ENCODE measurements around the gene MRPL52.
A peak's percentile ranks its signal among the peaks of the same experiment; 100 is the strongest.

DNA sequence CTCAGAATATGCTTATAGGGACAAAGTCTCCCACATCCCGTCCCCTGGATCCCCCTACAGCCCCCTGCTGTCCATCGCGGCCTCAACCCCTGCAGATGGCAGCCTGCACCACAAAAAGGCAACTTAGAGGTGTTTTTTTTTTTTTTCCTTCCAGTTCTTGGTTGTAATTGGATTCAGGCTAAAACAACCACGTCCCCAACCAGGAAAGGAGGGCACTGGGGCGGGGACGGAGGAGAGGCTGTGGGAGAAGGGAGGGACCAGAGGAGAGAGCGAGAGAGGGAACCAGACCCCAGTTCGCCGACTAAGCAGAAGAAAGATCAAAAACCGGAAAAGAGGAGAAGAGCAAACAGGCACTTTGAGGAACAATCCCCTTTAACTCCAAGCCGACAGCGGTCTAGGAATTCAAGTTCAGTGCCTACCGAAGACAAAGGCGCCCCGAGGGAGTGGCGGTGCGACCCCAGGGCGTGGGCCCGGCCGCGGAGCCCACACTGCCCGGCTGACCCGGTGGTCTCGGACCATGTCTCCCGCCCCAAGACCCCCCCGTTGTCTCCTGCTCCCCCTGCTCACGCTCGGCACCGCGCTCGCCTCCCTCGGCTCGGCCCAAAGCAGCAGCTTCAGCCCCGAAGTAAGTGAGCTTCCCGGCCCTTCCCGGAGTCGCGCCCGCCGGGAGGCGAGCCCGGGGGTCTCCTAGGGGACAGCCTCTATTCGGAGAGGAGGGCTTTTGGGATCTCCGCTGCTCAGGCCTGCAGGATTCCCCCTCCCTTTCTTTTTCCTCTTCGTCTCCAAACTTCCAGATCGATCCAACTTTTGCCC lies 6.8 kb downstream of the MRPL52 start, which contains the start of gene MMP14:
- TF ChIP-seq, protein P1, sequence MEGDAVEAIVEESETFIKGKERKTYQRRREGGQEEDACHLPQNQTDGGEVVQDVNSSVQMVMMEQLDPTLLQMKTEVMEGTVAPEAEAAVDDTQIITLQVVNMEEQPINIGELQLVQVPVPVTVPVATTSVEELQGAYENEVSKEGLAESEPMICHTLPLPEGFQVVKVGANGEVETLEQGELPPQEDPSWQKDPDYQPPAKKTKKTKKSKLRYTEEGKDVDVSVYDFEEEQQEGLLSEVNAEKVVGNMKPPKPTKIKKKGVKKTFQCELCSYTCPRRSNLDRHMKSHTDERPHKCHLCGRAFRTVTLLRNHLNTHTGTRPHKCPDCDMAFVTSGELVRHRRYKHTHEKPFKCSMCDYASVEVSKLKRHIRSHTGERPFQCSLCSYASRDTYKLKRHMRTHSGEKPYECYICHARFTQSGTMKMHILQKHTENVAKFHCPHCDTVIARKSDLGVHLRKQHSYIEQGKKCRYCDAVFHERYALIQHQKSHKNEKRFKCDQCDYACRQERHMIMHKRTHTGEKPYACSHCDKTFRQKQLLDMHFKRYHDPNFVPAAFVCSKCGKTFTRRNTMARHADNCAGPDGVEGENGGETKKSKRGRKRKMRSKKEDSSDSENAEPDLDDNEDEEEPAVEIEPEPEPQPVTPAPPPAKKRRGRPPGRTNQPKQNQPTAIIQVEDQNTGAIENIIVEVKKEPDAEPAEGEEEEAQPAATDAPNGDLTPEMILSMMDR (IDR thresholded peaks at IDR 0.05) = peak in 3 of 7 experiments; percentile 19 to 36 (median 36)
- TF ChIP-seq EP300 (IDR thresholded peaks at IDR 0.05) = no peak
- peak; percentile 40 to 81 (median 72) for TF ChIP-seq POLR2AphosphoS5 (IDR thresholded peaks at IDR 0.05)

Measured in stomach (tissue), 4 donors.